OCI-LY7 (cell line): ENCODE results near the gene CPLX3.

Source experiments
- CTCF ChIP-seq: fragments of 200-600 bp; sonication (generic); conservative IDR thresholded peaks from 2 replicates; pipeline ENCODE4 v1.5.1; 2014; ENCODE audit warnings: mild to moderate bottlenecking, antibody characterized with exemption, low read length, moderate library complexity, mixed read lengths
- EZH2phosphoT487 ChIP-seq: fragments of 200-600 bp; sonication (generic); IDR thresholded peaks from 2 replicates; pipeline ENCODE4 v1.6.1; 2018; ENCODE audit warnings: low read depth, borderline replicate concordance, mild to moderate bottlenecking, mixed run types, antibody characterized with exemption, low read length, moderate library complexity, mixed read lengths

GRCh38 chr15:74833376-74834107 lies 7.1 kb downstream of the CPLX3 start:
- TF ChIP-seq CTCF: no peak
- TF ChIP-seq EZH2phosphoT487: no peak
